HG03064 (cell line): ENCODE measurements around the gene DCTN5.

ENCODE experiments used
- ATAC-seq: cut with Tn5 transposase; IDR thresholded peaks from one replicate; pipeline ENCODE4 v1.9.1; 2021; ENCODE audit warnings: low read depth; ENCODE audit not compliant: unreplicated experiment

Gene DCTN5

GRCh38 chr16:23724096-23724784 is 83.0 kb downstream of the DCTN5 start:
- ATAC-seq: no peak

GRCh38 chr16:23724785-23725131 is 83.5 kb downstream of the DCTN5 start:
- no peak for ATAC-seq

GRCh38 chr16:23726710-23727109 is 85.4 kb downstream of the DCTN5 start:
- no peak for ATAC-seq
